ENCODE data around the gene LIN7B. TPM values are rescaled to one million over a fixed set of nuclear protein-coding genes. Genes with fewer than 3 reads are reported as not detected.
"Not testable (repeated sequence)": the region's sequence is repeated elsewhere in the genome, so short reads cannot be mapped to it uniquely, and the experiment has no call there.

The LIN7B gene
- total RNA-seq, 1 donor from 2014 or later, result 1.4 TPM

GRCh38 chr19:49118565-49119410 is 4.6 kb downstream of the LIN7B start, which contains the start of gene C19orf73:
Gene C19orf73, minus strand, starts transcription at chr19:49119143. Its CDS starts 121 bp downstream, at chr19:49119022.
- DNase-seq (ENCODE audit: low read depth in 2 of 2), result peak; percentile 81 to 95

GRCh38 chr19:49119411-49120324 is 5.5 kb downstream of the LIN7B start, which contains the start of gene PPFIA3:
Gene PPFIA3, plus strand, starts transcription at chr19:49119544. Its CDS starts 8,330 bp downstream, at chr19:49127874.
- DNase-seq (ENCODE audit: low read depth in 2 of 2), result peak; percentile 33 to 72

- no peak for DNase-seq (ENCODE audit: low read depth in 2 of 2)
Measured at GRCh38 chr19:49120325-49120683, 6.1 kb downstream of the LIN7B start.

- no peak for DNase-seq (ENCODE audit: low read depth in 2 of 2)
Measured at GRCh38 chr19:49120868-49121267, 6.7 kb downstream of the LIN7B start.

GRCh38 chr19:49121841-49122240 is 7.7 kb downstream of the LIN7B start:
- not testable (repeated sequence) for DNase-seq (ENCODE audit: low read depth in 2 of 2)

GRCh38 chr19:49123285-49123684 is 9.1 kb downstream of the LIN7B start:
- DNase-seq (ENCODE audit: low read depth in 2 of 2), result not testable (repeated sequence)

- DNase-seq (ENCODE audit: low read depth in 2 of 2), result no peak
Measured at GRCh38 chr19:49125025-49125731, 11.0 kb downstream of the LIN7B start.

GRCh38 chr19:49126575-49126974 is 12.4 kb downstream of the LIN7B start:
- DNase-seq (ENCODE audit: low read depth in 2 of 2), result no peak

GRCh38 chr19:49127225-49127624 is 13.1 kb downstream of the LIN7B start:
- not testable (repeated sequence) for DNase-seq (ENCODE audit: low read depth in 2 of 2)

- DNase-seq (ENCODE audit: low read depth in 2 of 2), result peak; percentile 88 to 97
Measured at GRCh38 chr19:49127674-49128544, 13.7 kb downstream of the LIN7B start.

- no peak for DNase-seq (ENCODE audit: low read depth in 2 of 2)
Measured at GRCh38 chr19:49128545-49129237, 14.5 kb downstream of the LIN7B start.

GRCh38 chr19:49129238-49129583 is 15.0 kb downstream of the LIN7B start:
- no peak for DNase-seq (ENCODE audit: low read depth in 2 of 2)

- no peak for DNase-seq (ENCODE audit: low read depth in 2 of 2)
Measured at GRCh38 chr19:49130325-49130724, 16.2 kb downstream of the LIN7B start.

GRCh38 chr19:49132974-49133609 is 18.9 kb downstream of the LIN7B start:
- no peak for DNase-seq (ENCODE audit: low read depth in 2 of 2)

- DNase-seq (ENCODE audit: low read depth in 2 of 2), result peak in 1 of 2 donors; percentile 44
Measured at GRCh38 chr19:49133621-49134454, 19.7 kb downstream of the LIN7B start.

- DNase-seq (ENCODE audit: low read depth in 2 of 2), result no peak
Measured at GRCh38 chr19:49135686-49136085, 21.5 kb downstream of the LIN7B start.

- DNase-seq (ENCODE audit: low read depth in 2 of 2), result no peak
Measured at GRCh38 chr19:49136771-49137171, 22.6 kb downstream of the LIN7B start.

- no peak for DNase-seq (ENCODE audit: low read depth in 2 of 2)
Measured at GRCh38 chr19:49140951-49141350, 26.8 kb downstream of the LIN7B start.

GRCh38 chr19:49141352-49141751 is 27.2 kb downstream of the LIN7B start:
- no peak for DNase-seq (ENCODE audit: low read depth in 2 of 2)
